T-helper 2 cell treated with Interferon-gamma antibody and Interleukin-4, amounts not matched to agents 5 μg/mL and 100 μg/mL, for 36 hours (primary cell): ENCODE data around the gene DCHS2.
"Not testable (repeated sequence)": the region's sequence is repeated elsewhere in the genome, so short reads cannot be mapped to it uniquely, and the experiment has no call there.

Experiments used
- DNase-seq: peaks from one replicate; pipeline ENCODE4 v3.0.0; 2021; ENCODE audit warnings: low spot score
- H3K27ac Mint-ChIP-seq: one replicate; pipeline ENCODE4 v1.8.0; 2021; ENCODE audit warnings: mild to moderate bottlenecking, mixed read lengths
- H3K27me3 Mint-ChIP-seq: one replicate; pipeline ENCODE4 v1.8.0; 2021; ENCODE audit warnings: low read depth, mixed read lengths
- H3K36me3 Mint-ChIP-seq: one replicate; pipeline ENCODE4 v1.8.0; 2021; ENCODE audit warnings: low read depth, mixed read lengths
- H3K4me1 Mint-ChIP-seq: one replicate; pipeline ENCODE4 v1.8.0; 2021; ENCODE audit warnings: low read depth, mixed read lengths
- H3K4me3 Mint-ChIP-seq: one replicate; pipeline ENCODE4 v1.8.0; 2022; ENCODE audit warnings: mild to moderate bottlenecking, moderate library complexity, mixed read lengths
- H3K9me3 Mint-ChIP-seq: one replicate; pipeline ENCODE4 v1.8.0; 2021; ENCODE audit warnings: mixed read lengths

The DCHS2 gene

DNA sequence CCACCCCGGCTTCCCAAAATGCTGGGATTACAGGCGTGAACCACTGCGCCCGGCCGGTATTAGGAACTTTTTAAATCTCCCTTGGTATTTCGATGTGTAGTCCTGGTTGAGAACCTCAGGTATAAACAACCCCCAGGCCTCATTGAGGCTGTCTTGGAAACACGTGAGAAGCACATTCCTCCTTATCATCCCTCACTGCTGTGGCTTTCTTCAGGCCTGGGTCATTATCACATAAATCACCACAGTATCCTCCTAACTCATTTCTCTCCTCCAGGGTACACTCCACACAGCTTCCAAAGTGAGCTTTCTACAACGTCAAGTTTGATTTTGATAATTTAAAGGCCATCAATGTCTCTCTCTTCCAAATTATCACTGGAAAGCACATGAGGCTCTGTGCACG lies 198.2 kb downstream of the DCHS2 start:
- no peak overlapping the region for H3K4me3 Mint-ChIP-seq
- H3K36me3 Mint-ChIP-seq: no peaks in the 10 kb centered on the region
- no peak overlapping the region for H3K27ac Mint-ChIP-seq
- H3K27me3 Mint-ChIP-seq: no peaks in the 10 kb centered on the region
- DNase-seq: no peak
- no peaks in the 10 kb centered on the region for H3K9me3 Mint-ChIP-seq
- no peaks in the 10 kb centered on the region for H3K4me1 Mint-ChIP-seq

DNA sequence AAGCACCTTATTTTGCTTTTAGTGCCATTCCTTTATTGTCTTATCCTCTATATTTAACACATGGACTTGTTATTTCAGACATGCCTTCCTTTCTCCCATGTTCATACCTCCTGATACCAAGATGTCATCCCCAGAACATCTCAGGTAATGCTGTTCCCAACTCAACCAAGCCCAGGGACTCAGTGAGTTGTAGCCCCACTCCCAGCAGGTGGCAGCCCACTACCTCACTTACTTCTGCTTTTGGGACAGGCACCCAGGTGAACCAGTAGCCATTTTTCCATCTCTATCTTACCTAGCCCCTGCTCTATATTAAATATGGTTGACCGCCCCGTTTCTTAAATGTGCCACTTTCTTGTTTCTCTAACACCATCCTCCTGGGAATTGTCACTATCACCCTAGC lies 199.0 kb downstream of the DCHS2 start:
- DNase-seq: no peak
- H3K4me1 Mint-ChIP-seq: no peaks in the 10 kb centered on the region
- no peaks in the 10 kb centered on the region for H3K27me3 Mint-ChIP-seq
- no peaks in the 10 kb centered on the region for H3K36me3 Mint-ChIP-seq
- no peak overlapping the region for H3K27ac Mint-ChIP-seq
- no peaks in the 10 kb centered on the region for H3K9me3 Mint-ChIP-seq
- H3K4me3 Mint-ChIP-seq: no peak overlapping the region

DNA sequence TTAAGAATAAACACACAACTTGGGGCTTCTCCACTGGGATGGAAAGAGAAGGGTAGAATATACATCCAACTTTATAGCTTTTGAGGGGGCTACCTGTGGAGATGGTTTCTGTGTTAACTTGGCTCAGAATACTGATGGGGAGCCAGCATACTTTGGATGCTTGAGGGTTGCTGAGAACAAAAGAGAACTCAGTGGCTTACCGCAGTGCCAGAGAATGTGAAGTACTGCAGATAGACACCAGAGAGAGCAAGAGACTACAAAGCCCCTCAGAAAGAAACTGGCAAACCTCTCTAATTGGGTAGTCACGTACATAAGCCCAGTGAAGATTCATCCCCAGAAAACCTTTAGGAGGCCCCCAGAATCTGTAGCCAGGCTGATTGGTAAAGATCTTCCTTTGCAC lies 214.4 kb downstream of the DCHS2 start:
- Mint-ChIP-seq H3K4me3 (no peak overlapping the region), H3K27ac (no peak overlapping the region), H3K36me3 (no peaks in the 10 kb centered on the region), H3K4me1 (no peaks in the 10 kb centered on the region), H3K27me3 (peaks cover 6% of the 10 kb centered on the region), H3K9me3 (no peaks in the 10 kb centered on the region)
- no peak for DNase-seq

DNA sequence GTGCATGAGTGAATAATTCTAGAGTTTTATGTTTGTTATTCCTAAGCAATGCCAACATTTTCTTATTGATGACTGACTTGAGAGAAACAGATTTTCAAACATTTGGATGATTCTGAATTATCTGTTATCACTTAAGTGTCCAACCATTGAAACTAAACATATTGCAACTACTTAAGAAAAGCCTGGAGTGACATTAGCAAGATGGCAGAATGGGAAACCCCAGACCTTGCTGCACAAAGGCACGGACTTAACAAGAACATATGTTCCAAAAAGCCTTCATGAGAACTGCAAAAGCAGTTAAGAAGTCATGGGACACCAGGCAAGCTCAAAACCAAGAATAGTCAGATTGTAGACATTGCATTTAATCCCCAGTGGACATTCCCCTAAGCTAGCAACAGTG lies 215.1 kb downstream of the DCHS2 start:
- Mint-ChIP-seq H3K27ac (no peak overlapping the region), H3K36me3 (no peaks in the 10 kb centered on the region), H3K9me3 (no peaks in the 10 kb centered on the region), H3K4me1 (no peaks in the 10 kb centered on the region), H3K4me3 (no peak overlapping the region), H3K27me3 (peaks cover 6% of the 10 kb centered on the region)
- no peak for DNase-seq

DNA sequence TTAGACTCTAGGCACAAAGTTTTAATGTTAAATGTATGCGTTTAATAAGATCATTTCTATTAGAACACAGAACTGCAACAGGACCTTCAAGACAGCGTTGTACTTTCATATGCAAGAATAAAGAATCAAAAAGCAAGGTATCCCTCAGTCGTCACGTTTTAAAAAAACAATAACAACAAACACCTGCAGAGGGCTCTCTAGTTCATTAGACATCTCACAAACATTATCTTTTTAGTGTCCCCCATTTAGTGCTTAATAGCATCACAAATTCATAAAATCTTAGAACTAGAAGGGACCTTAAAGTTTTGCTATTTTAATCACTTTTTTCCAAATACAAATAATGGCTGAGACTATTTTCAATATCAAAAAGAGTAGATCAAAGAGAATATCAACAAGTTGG lies 236.6 kb downstream of the DCHS2 start:
- DNase-seq: no peak
- no peaks in the 10 kb centered on the region for H3K36me3 Mint-ChIP-seq

DNA sequence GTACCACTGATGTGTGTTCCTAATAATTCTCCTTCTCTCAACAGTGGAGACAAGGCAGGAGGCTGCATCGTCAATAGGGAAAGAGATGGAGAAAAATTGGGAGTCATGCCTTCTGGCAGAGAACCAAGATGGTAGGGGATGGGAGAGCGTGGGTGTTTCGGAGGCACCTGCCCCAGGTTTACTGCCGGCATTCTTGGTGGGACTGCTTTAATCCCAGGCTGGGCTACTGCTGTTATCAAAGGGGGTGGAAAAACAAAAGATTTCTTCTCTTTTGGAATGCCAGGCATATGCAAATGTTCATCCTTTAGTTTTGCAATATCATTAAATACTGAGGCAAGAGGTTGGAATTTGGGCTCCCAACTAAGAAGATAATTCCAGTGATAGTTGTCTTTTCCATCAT lies 257.0 kb downstream of the DCHS2 start:
- H3K27me3 Mint-ChIP-seq: no peaks in the 10 kb centered on the region
- no peak overlapping the region for H3K4me3 Mint-ChIP-seq
- H3K4me1 Mint-ChIP-seq: no peaks in the 10 kb centered on the region
- no peaks in the 10 kb centered on the region for H3K9me3 Mint-ChIP-seq
- no peak overlapping the region for H3K27ac Mint-ChIP-seq
- H3K36me3 Mint-ChIP-seq: no peaks in the 10 kb centered on the region
- DNase-seq: no peak

More for the DNA sequence above, 236.6 kb downstream of the DCHS2 start:
- H3K4me1 Mint-ChIP-seq: no peaks in the 10 kb centered on the region
- no peaks in the 10 kb centered on the region for H3K9me3 Mint-ChIP-seq
- H3K27ac Mint-ChIP-seq: no peak overlapping the region
- no peaks in the 10 kb centered on the region for H3K27me3 Mint-ChIP-seq
- H3K4me3 Mint-ChIP-seq: no peak overlapping the region

DNA sequence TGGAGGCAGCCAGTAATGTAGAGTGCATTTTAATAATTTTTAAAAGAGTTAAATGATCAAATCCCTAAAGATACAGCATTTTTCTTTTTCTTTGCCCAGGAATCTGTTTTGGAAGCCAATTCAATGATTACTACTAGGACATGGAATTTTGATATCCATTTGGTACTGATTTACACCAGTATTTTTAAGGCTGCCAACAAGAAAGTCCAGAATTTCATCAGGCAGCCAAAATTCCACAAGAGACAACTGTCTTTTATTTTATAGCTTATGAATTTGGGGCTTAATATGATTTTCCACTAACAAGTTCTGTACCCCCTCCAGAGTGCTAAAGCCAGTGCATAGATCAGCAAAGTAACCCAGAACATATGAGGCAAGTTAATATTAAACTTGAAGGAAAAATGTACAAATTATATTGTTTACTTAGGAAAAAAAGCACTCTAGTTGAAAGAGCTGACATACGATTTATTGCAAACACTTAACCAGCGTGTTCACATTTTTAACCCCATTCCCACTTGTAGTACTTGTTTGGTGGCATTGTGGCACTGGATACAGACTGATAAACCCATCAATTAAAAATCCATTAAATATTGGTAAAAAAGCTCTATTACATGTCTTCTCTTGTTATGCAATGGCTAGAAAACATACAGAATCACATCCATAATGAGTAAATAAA lies 259.7 kb downstream of the DCHS2 start:
- Mint-ChIP-seq H3K4me1 (no peaks in the 10 kb centered on the region), H3K36me3 (no peaks in the 10 kb centered on the region), H3K27ac (no peak overlapping the region), H3K9me3 (no peaks in the 10 kb centered on the region), H3K4me3 (no peak overlapping the region), H3K27me3 (no peaks in the 10 kb centered on the region)
- DNase-seq: no peak

DNA sequence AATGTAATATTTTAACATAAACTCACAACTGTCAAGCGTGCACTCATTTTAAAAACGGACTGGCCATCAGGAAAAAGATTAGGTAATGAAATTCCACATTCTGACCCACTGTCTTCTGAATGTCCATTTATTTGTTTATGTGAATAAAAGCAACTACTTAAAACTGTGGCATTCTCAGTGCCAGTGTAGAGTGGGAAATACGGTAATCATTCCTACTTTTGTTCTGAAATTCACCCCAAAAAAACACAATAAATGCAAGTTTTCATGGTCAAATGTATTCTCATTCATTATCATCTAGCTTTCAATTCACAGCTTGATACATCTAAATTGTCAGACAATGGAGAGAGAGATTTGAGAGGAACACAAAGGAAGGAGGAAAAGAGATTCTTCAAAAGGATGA lies 260.9 kb downstream of the DCHS2 start:
- Mint-ChIP-seq H3K27ac (no peak overlapping the region), H3K4me1 (no peaks in the 10 kb centered on the region), H3K9me3 (no peaks in the 10 kb centered on the region), H3K27me3 (no peaks in the 10 kb centered on the region), H3K4me3 (no peak overlapping the region), H3K36me3 (no peaks in the 10 kb centered on the region)
- DNase-seq: no peak

DNA sequence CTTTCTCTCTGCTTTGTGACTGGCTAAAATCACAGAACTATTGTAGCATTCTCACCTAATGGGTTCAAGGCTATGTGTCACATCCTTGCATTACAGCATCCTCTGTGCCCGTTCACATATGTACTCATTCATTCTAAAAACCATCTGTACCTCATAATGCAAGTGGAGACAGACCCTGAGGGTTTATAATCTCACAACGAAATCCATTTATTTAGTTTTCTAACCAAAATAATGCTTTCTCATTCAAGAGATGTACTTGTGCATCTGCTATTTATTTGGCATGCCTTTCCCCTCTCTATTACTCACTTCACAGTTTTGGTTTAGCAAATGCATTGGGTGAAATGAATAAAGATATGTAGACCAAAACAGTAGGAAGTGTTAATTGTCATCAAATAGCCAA lies 261.5 kb downstream of the DCHS2 start:
- no peaks in the 10 kb centered on the region for H3K9me3 Mint-ChIP-seq
- no peak overlapping the region for H3K27ac Mint-ChIP-seq
- H3K4me3 Mint-ChIP-seq: no peak overlapping the region
- H3K27me3 Mint-ChIP-seq: no peaks in the 10 kb centered on the region
- no peaks in the 10 kb centered on the region for H3K4me1 Mint-ChIP-seq
- no peaks in the 10 kb centered on the region for H3K36me3 Mint-ChIP-seq
- no peak for DNase-seq

DNA sequence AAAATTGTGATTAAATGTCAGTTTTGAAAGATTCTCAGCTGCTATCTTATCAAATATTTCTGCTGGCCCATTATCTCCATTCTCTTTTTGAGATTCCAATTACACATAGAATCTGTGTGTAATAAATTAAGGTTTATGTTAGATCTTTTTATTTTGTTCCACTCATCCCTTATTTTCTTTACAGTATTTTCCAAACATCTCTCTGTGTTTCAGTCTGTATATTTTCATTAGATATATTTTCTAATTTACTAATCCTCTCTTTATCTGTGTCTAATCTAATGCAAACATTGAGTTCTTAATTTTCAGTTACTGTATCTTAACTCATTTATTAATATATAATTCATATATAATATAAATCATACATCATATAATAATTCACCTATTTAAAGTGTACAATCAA lies 268.7 kb downstream of the DCHS2 start:
- Mint-ChIP-seq H3K36me3 (no peaks in the 10 kb centered on the region), H3K27ac (no peak overlapping the region), H3K4me1 (no peaks in the 10 kb centered on the region), H3K9me3 (peaks cover 15% of the 10 kb centered on the region), H3K27me3 (no peaks in the 10 kb centered on the region), H3K4me3 (no peak overlapping the region)
- DNase-seq: no peak

DNA sequence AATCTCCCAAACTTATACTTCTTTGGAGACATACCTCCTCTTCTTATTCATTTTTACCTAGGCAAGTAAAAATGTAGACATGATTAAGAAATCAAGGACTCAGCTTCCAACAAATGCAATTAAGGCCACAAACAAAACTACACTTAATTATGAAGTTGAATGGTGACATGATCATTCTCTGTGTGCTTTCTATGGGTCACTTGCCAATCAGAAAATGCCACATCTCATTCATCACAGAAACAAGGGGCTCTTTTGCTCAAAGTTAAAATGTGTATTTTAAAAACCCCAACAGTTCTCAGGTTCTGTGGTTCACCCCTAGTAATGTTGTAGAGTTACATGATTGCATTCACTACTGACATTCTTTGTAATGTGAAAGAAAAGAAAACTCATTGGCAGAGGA lies 273.5 kb downstream of the DCHS2 start:
- no peak for DNase-seq
- Mint-ChIP-seq H3K4me3 (no peak overlapping the region), H3K9me3 (peaks cover 9% of the 10 kb centered on the region), H3K36me3 (no peaks in the 10 kb centered on the region), H3K27ac (no peak overlapping the region), H3K4me1 (no peaks in the 10 kb centered on the region), H3K27me3 (no peaks in the 10 kb centered on the region)

DNA sequence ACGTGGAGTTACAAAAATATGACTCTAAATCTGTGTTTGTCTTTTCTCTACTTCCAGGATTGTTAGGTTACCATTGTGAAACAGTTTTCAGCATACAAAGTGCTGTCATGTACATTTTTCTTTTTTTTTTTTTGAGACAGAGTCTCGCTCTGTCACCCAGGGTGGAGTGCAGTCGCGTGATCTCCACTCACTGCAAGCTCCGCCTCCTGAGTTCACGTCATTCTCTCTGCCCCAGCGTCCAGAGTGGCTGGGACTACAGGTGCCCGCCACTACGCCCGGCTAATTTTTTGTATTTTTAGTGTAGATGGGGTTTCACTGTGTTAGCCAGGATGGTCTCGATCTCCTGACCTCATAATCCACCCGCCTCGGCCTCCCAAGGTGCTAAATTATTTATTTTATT lies 274.2 kb downstream of the DCHS2 start:
- not testable (repeated sequence) for H3K27ac Mint-ChIP-seq, DNase-seq, H3K9me3 Mint-ChIP-seq, H3K4me3 Mint-ChIP-seq, H3K36me3 Mint-ChIP-seq, H3K4me1 Mint-ChIP-seq, H3K27me3 Mint-ChIP-seq

DNA sequence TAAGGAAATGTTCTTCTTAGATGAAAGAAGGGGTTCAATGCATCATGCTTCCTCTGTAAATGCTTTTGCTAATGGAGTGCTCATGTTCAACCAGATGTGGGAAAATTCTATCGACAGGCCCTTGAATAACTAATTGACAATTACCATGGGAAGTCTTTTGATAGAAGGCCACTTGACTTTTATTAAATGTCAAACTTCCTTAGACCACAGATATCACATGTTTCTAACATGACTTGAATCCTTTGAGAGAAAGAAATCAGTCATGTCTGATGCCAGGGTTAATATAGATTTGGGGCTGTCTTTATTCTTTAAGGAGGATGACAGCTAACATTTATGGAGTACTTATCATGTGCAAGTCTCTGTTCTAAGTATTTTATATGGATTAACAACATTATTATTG lies 280.1 kb downstream of the DCHS2 start:
- H3K27ac Mint-ChIP-seq: no peak overlapping the region
- no peaks in the 10 kb centered on the region for H3K36me3 Mint-ChIP-seq
- no peaks in the 10 kb centered on the region for H3K9me3 Mint-ChIP-seq
- no peak overlapping the region for H3K4me3 Mint-ChIP-seq
- H3K27me3 Mint-ChIP-seq: no peaks in the 10 kb centered on the region
- H3K4me1 Mint-ChIP-seq: no peaks in the 10 kb centered on the region
- DNase-seq: no peak

DNA sequence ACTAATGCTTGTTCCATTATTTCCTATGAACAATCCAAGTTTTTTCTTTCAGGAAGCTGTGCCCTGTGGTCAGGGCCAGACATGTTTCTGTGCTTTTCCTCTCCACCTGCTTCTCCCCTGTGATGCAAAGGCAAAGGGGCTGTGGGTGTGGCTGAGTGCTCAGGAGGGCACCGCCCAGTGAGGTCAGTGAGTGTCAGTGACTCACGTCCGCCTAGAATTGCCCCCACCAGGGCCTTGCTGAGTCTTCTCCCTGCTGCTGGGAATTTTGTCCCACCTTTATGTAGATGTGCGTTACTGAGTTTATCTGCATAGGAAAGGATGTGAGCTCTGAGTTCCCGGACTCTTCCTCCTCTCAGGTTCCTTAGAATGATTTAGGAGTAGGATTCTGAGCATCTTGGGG lies 283.2 kb downstream of the DCHS2 start:
- Mint-ChIP-seq H3K4me3 (no peak overlapping the region), H3K27me3 (no peaks in the 10 kb centered on the region), H3K4me1 (no peaks in the 10 kb centered on the region), H3K9me3 (no peaks in the 10 kb centered on the region), H3K27ac (no peak overlapping the region), H3K36me3 (no peaks in the 10 kb centered on the region)
- no peak for DNase-seq

DNA sequence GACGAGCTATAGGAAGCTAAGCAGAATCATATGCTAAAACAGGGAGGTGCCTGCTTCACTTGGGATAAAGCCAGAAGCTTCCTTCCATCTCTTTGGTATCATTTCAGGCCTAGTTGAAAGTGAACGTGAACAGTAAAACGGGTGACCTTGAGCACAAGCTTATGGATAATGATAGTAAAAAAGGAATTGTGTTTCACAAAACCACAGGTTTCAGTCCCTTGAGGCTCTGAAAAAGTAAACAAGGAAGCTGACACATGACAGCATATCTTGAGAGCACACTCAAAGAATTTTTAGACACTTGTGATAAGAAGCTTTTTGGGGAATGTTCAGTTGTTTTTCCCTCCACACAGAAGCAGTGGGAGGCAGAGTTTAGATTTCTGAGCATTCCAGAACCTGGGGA lies 286.1 kb downstream of the DCHS2 start:
- no peaks in the 10 kb centered on the region for H3K9me3 Mint-ChIP-seq
- no peak overlapping the region for H3K4me3 Mint-ChIP-seq
- H3K4me1 Mint-ChIP-seq: no peaks in the 10 kb centered on the region
- no peaks in the 10 kb centered on the region for H3K36me3 Mint-ChIP-seq
- H3K27me3 Mint-ChIP-seq: no peaks in the 10 kb centered on the region
- no peak for DNase-seq
- no peak overlapping the region for H3K27ac Mint-ChIP-seq
